Lower leg skin (tissue), 3 donors: Measurements from ENCODE around the gene TRAPPC5.

Experiments used
- CTCF ChIP-seq, 3 donors: fragments of 450-650 bp; IDR thresholded peaks; one replicate each; pipeline ENCODE4 v1.5.1; 2016; ENCODE audit warnings: antibody characterized with exemption in 3 of 3, mild to moderate bottlenecking in 3 of 3, moderate library complexity in 2 of 3
- POLR2A ChIP-seq, 2 donors: fragments of 450-650 bp; IDR thresholded peaks; one replicate each; pipeline ENCODE4 v1.6.1; 2016 to 2017; ENCODE audit warnings: antibody characterized with exemption in 2 of 2, mild to moderate bottlenecking in 1 of 2, moderate library complexity in 1 of 2

DNA sequence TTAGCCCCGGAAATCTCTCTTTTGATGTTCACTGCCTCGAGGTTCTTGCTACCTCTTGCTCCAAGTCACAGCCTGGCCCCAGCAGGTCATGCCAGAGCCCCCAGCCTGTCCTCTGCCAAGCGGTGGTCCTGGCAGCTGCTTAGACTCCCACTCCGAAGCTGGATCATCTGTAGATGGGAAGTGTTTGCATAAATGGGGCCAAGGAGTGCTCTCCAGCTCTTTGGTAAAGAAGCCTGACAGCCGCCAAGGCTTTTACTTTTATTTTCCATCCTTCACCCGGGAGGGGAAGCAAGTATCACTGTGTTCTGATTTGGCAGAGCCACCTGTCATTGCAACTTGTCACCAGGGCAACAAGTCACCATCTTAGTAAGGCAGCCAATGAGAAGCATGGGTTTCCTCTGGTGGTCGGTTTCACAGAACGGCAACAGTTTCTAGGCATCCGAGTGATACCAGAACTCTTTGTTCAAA lies 22.4 kb upstream of the TRAPPC5 start:
- TF ChIP-seq CTCF (IDR thresholded peaks at IDR 0.05) (no peak), POLR2A (IDR thresholded peaks at IDR 0.05) (no peak)
